Vagina (tissue), 2 donors: Measurements from ENCODE around the gene SAMD15. TPM values are rescaled to one million over a fixed set of nuclear protein-coding genes. Genes with fewer than 3 reads are reported as not detected.

Experiments
- DNase-seq, 2 donors: peaks; one replicate each; pipeline ENCODE4 v3.0.0-alpha.2; 2017; ENCODE audit errors: extremely low spot score in 2 of 2
- H3K27ac ChIP-seq: fragments of 200-600 bp; sonication (generic); one replicate; pipeline ENCODE4 v1.5.1; 2019
- H3K27me3 ChIP-seq: fragments of 200-600 bp; sonication (generic); one replicate; pipeline ENCODE4 v1.5.1; 2019
- H3K36me3 ChIP-seq, 2 donors: fragments of 200-600 bp; sonication (generic); one replicate each; pipeline ENCODE4 v1.5.1; 2017 to 2019
- H3K4me1 ChIP-seq: fragments of 200-600 bp; sonication (generic); one replicate; pipeline ENCODE4 v1.5.1; 2019
- H3K4me3 ChIP-seq, 2 donors: fragments of 200-600 bp; sonication (generic); 1 replicate in 1 of 2; 2 replicates in 1 of 2; pipeline ENCODE4 v1.5.1; 2016 to 2019
- H3K9me3 ChIP-seq: fragments of 200-600 bp; sonication (generic); one replicate; pipeline ENCODE4 v1.5.1; 2019
- POLR2A ChIP-seq, 2 donors: fragments of 450-650 bp; IDR thresholded peaks; one replicate each; pipeline ENCODE4 v1.6.1; 2017; ENCODE audit warnings: antibody characterized with exemption in 2 of 2, mild to moderate bottlenecking in 2 of 2, moderate library complexity in 2 of 2
- POLR2AphosphoS5 ChIP-seq, 2 donors: sonication (generic); formaldehyde crosslinking; IDR thresholded peaks; one replicate each; pipeline ENCODE4 v1.9.0; 2017; ENCODE audit warnings: antibody characterized with exemption in 2 of 2, mild to moderate bottlenecking in 2 of 2, low read depth in 1 of 2; ENCODE audit not compliant: insufficient read depth in 1 of 2
- intact Hi-C: fragments of 100-400 bp; cut with DNase I; formaldehyde crosslinking; loops from one replicate; pipeline ENCODE4 v1.15.1; 2023
- total RNA-seq: library from RNA; depleted of rRNA; stranded (reverse); fragments of >200 nt; gene quantifications from one replicate; pipeline ENCODE4 v1.2.3, GENCODE V29; 2016
- TF ChIP-seq, protein P1 (sequence below), 3 experiments: fragments of 450-650 bp in 2 of 3; fragments of 200-600 bp in 1 of 3; sonication (generic) in 1 of 3; IDR thresholded peaks; one replicate each; pipeline ENCODE4 v1.5.1; 2017 to 2019; ENCODE audit warnings: antibody characterized with exemption in 3 of 3, mild to moderate bottlenecking in 2 of 3, moderate library complexity in 2 of 3

The SAMD15 gene
- total RNA-seq, 1 donor from 2014 or later: not detected

DNA sequence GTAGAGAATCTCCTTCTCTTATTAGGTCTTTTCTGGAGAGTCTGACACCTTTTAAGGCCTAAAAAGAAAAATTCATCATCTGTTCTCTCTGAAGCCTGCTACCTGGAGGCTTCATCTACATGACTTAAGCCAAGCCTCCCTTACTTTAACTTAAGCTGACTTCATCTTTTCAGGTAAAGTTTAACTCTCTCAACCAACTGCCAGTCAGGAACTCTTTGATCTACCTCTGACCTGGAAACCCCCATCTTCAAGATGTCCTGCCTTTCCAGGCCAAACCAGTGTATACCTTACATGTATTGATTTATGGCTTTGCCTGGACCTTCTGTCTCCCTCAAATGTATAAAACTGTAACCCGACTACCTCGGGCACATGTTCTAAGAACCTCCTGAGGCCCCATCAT lies 38.9 kb upstream of the SAMD15 start:
- intact Hi-C loops: no loop called here
- Histone ChIP-seq H3K27ac (no peak overlapping the region), H3K4me1 (no peaks in the 10 kb centered on the region), H3K4me3 (no peak overlapping the region), H3K27me3 (no peaks in the 10 kb centered on the region), H3K36me3 (peaks cover 4 to 27% of the 10 kb centered on the region in 2 donors), H3K9me3 (no peaks in the 10 kb centered on the region)
- TF ChIP-seq POLR2A (IDR thresholded peaks at IDR 0.05): no peak
- no peak for DNase-seq

DNA sequence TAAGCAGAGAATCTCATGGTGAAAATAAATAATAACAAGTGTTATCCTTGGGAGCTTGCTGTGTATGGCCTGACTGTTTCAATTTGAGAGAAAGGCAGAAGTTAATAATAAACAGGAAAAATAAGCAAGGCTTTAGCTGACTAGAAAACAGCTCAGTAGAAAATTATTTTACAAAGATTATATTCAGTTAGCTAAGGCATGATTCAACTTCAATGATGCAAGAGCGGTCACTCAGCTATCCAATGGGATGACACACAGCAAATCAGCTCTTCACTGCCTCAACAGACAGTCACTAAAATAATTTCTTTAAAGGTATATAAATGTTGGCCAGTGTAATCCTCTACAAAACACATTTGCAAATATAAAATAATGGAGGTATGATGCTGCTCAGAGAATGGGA lies 37.8 kb upstream of the SAMD15 start:
- H3K4me3 ChIP-seq: no peak overlapping the region
- H3K27me3 ChIP-seq: no peaks in the 10 kb centered on the region
- DNase-seq: no peak
- intact Hi-C loops: no loop called here
- H3K27ac ChIP-seq: no peak overlapping the region
- TF ChIP-seq, protein P1, sequence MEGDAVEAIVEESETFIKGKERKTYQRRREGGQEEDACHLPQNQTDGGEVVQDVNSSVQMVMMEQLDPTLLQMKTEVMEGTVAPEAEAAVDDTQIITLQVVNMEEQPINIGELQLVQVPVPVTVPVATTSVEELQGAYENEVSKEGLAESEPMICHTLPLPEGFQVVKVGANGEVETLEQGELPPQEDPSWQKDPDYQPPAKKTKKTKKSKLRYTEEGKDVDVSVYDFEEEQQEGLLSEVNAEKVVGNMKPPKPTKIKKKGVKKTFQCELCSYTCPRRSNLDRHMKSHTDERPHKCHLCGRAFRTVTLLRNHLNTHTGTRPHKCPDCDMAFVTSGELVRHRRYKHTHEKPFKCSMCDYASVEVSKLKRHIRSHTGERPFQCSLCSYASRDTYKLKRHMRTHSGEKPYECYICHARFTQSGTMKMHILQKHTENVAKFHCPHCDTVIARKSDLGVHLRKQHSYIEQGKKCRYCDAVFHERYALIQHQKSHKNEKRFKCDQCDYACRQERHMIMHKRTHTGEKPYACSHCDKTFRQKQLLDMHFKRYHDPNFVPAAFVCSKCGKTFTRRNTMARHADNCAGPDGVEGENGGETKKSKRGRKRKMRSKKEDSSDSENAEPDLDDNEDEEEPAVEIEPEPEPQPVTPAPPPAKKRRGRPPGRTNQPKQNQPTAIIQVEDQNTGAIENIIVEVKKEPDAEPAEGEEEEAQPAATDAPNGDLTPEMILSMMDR (IDR thresholded peaks at IDR 0.05): no peak
- no peak for TF ChIP-seq POLR2A (IDR thresholded peaks at IDR 0.05)
- TF ChIP-seq POLR2AphosphoS5 (IDR thresholded peaks at IDR 0.05; ENCODE audit: insufficient read depth in 1 of 2, low read depth in 1 of 2): no peak
- H3K4me1 ChIP-seq: no peaks in the 10 kb centered on the region
- H3K9me3 ChIP-seq: no peaks in the 10 kb centered on the region
- peaks cover 4 to 27% of the 10 kb centered on the region in 2 donors for H3K36me3 ChIP-seq

DNA sequence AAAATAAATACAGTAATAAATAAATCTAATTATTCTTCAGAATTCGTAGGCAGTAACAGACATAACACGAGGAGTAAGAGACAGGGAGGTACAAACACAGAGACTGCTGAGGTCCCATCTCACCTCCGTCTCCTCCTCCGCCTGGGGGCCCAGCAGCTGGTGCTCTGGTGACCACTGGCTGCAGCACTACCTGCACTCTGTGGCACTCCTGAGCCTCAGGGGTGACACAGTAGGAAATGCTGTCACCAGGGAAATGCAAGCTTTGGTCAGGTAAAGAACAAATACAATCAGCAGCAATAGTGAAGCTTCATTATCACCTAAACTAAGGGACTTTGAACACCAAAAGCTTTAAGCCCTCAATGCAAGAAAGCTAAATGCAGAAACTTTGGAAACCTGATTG lies 36.8 kb upstream of the SAMD15 start:
- H3K36me3 ChIP-seq: peaks cover 4 to 27% of the 10 kb centered on the region in 2 donors
- no peaks in the 10 kb centered on the region for H3K4me1 ChIP-seq
- H3K27ac ChIP-seq: no peak overlapping the region
- DNase-seq: no peak
- no peak overlapping the region for H3K4me3 ChIP-seq
- TF ChIP-seq, protein P1 (IDR thresholded peaks at IDR 0.05): no peak
- TF ChIP-seq POLR2A (IDR thresholded peaks at IDR 0.05) (no peak), POLR2AphosphoS5 (IDR thresholded peaks at IDR 0.05; ENCODE audit: insufficient read depth in 1 of 2, low read depth in 1 of 2) (no peak)
- intact Hi-C loops: no loop called here
- H3K27me3 ChIP-seq: no peaks in the 10 kb centered on the region
- H3K9me3 ChIP-seq: no peaks in the 10 kb centered on the region

DNA sequence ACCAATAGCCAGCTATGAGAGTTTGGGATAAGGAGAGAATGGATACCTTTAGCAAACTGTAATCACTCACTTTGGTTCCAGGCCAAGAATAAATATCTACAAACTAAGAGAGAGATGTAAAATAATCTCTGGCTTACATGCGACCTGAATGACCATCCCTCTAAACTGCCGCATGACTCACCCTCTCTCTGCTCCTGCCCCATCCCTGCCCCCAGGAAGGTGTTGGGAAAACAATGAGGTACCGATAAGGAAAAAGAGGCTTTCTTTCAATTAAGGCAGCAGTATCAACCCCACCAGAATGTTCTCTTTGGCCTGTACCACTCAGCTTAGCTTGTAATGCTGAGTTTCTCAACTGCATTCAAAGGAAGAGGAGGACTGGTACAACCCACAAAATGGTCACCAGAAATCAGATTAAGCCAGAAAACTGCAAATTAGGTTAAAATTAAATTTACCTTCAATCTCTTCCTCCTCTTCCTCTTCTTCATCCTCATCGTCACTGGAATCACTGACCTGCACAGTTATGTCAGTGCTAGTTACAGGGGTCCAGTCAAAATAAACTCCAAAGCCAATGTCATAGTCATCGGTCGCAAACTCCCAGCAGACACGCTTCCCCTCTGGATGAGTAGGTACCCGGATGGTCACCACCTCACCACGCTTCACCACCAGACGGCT lies 34.3 kb upstream of the SAMD15 start:
- H3K36me3 ChIP-seq: peaks cover 4 to 27% of the 10 kb centered on the region in 2 donors
- no peak overlapping the region for H3K27ac ChIP-seq
- H3K4me1 ChIP-seq: no peaks in the 10 kb centered on the region
- DNase-seq: no peak
- TF ChIP-seq POLR2A (IDR thresholded peaks at IDR 0.05) (no peak), POLR2AphosphoS5 (IDR thresholded peaks at IDR 0.05; ENCODE audit: insufficient read depth in 1 of 2, low read depth in 1 of 2) (no peak)
- TF ChIP-seq, protein P1 (IDR thresholded peaks at IDR 0.05): no peak
- intact Hi-C loops: no loop called here
- H3K9me3 ChIP-seq: no peaks in the 10 kb centered on the region
- no peak overlapping the region for H3K4me3 ChIP-seq
- H3K27me3 ChIP-seq: no peaks in the 10 kb centered on the region

DNA sequence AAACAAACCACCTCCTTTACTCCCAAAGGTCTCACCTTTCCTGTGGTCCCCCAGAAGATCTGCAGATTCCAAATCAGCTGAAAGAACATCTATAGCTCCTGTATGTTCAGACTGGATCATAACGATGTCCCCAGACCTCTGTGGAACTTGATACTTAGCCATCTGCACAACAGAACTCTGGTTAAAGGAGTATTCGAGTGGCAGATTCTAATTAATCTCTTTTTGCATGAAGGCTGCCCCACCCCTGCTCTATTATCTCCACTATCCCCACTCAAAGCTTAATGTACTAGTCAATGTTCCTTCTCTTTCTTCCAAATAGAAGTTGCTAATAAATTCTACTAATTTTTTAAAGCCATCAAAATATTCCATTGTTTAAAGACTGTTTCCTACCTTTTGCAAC lies 33.5 kb upstream of the SAMD15 start:
- peaks cover 4 to 27% of the 10 kb centered on the region in 2 donors for H3K36me3 ChIP-seq
- H3K9me3 ChIP-seq: no peaks in the 10 kb centered on the region
- no peaks in the 10 kb centered on the region for H3K27me3 ChIP-seq
- no peaks in the 10 kb centered on the region for H3K4me1 ChIP-seq
- no peak overlapping the region for H3K4me3 ChIP-seq
- TF ChIP-seq POLR2AphosphoS5 (IDR thresholded peaks at IDR 0.05; ENCODE audit: insufficient read depth in 1 of 2, low read depth in 1 of 2) (no peak), POLR2A (IDR thresholded peaks at IDR 0.05) (no peak)
- TF ChIP-seq, protein P1 (IDR thresholded peaks at IDR 0.05): no peak
- no peak for DNase-seq
- no peak overlapping the region for H3K27ac ChIP-seq
- intact Hi-C loops: no loop called here
